Suprapubic skin (tissue), 4 donors: Measurements from ENCODE around the gene SMARCC2.

Source experiments
- CTCF ChIP-seq, 2 donors: fragments of 200-600 bp in 1 of 2; fragments of 450-650 bp in 1 of 2; sonication (generic) in 1 of 2; IDR thresholded peaks; one replicate each; pipeline ENCODE4 v1.5.1; 2016 to 2019; ENCODE audit warnings: antibody characterized with exemption in 2 of 2, mild to moderate bottlenecking in 1 of 2, moderate library complexity in 1 of 2
- EP300 ChIP-seq: sonication (generic); formaldehyde crosslinking; IDR thresholded peaks from one replicate; pipeline ENCODE4 v1.6.1; 2017; ENCODE audit warnings: antibody characterized with exemption
- POLR2A ChIP-seq, 2 donors: fragments of 450-650 bp; IDR thresholded peaks; one replicate each; pipeline ENCODE4 v1.6.1; 2017; ENCODE audit warnings: antibody characterized with exemption in 2 of 2, mild to moderate bottlenecking in 2 of 2, moderate library complexity in 2 of 2
- POLR2AphosphoS5 ChIP-seq, 3 donors: sonication (generic); formaldehyde crosslinking; IDR thresholded peaks; one replicate each; pipeline ENCODE4 v1.6.1; 2017; ENCODE audit warnings: antibody characterized with exemption in 3 of 3

GRCh38 chr12:56198836-56199235 is 9.6 kb upstream of the SMARCC2 start:
- TF ChIP-seq CTCF (IDR thresholded peaks at IDR 0.05) (no peak), POLR2A (IDR thresholded peaks at IDR 0.05) (no peak), POLR2AphosphoS5 (IDR thresholded peaks at IDR 0.05) (no peak), EP300 (no peak)
